AG04449 (cell line): ENCODE results near the gene PRKCI.

Experiments
- CTCF ChIA-PET: fragments of 350-600 bp; formaldehyde crosslinking; extraction: SDS; loops from one replicate; lab custom pipeline; 2021; ENCODE audit warnings: antibody characterized with exemption; lab: Yijun Ruan, JAX
- POLR2A ChIA-PET: fragments of 400-600, 350-600 bp; formaldehyde crosslinking; extraction: SDS; loops from one replicate; lab custom pipeline; 2020; ENCODE audit warnings: antibody characterized with exemption, inconsistent platforms; lab: Yijun Ruan, JAX
- DNase-seq: peaks from one replicate; pipeline ENCODE4 v3.0.0-alpha.2; 2010; ENCODE audit warnings: low read depth, low spot score
- H3K4me3 ChIP-seq: 2 replicates; pipeline ENCODE4 v1.5.1; 2011; ENCODE audit warnings: low read depth, mild to moderate bottlenecking, control low read depth, low read length
- TF ChIP-seq, protein P1 (sequence below): IDR thresholded peaks from one replicate; pipeline ENCODE4 v1.5.1; 2011; ENCODE audit warnings: mild to moderate bottlenecking, moderate library complexity, low read length, control low read depth, inconsistent platforms; ENCODE audit not compliant: insufficient read depth; ENCODE audit errors: missing control alignments

Gene PRKCI

DNA sequence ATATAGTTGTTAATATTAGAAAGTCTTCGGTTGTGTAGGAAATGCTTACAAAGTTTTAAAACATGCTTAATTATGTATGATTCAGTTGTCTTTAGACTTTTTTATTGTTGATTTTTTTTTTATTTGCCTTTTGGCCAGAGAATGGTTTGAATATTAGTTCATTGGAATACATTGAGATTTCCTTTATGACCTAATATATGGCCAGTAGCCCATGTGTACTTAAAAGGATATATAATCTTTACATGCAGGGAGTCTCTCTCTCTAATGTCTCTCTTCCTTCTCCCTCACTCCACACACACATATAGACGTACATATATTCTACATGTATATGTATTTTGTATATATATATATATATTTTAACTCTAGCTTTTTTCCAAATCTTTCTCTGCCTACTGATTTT is 68.0 kb downstream of the PRKCI start:
- CTCF ChIA-PET = interaction anchor here (1.1 kb wide), 1 partner anchor 26 kb away, joined by 3 read pairs; no protein-coding TSS in a partner anchor

DNA sequence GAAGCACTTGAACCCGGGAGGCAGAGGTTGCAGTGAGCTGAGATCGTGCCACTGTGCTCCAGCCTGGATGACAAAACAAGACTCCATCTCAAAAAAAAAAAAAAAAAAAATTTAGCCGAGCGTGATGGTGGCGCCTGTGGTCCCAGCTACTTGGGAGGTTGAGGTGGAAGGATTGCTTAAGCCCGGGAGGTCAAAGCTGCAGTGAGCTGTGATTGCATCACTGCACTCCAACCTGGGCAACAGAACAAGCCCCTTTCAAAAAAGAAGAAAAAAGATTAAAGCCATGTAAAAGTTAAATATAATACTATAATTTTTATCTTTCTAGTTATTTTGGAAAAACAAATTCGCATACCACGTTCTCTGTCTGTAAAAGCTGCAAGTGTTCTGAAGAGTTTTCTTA is 73.4 kb downstream of the PRKCI start:
- TF ChIP-seq, protein P1, sequence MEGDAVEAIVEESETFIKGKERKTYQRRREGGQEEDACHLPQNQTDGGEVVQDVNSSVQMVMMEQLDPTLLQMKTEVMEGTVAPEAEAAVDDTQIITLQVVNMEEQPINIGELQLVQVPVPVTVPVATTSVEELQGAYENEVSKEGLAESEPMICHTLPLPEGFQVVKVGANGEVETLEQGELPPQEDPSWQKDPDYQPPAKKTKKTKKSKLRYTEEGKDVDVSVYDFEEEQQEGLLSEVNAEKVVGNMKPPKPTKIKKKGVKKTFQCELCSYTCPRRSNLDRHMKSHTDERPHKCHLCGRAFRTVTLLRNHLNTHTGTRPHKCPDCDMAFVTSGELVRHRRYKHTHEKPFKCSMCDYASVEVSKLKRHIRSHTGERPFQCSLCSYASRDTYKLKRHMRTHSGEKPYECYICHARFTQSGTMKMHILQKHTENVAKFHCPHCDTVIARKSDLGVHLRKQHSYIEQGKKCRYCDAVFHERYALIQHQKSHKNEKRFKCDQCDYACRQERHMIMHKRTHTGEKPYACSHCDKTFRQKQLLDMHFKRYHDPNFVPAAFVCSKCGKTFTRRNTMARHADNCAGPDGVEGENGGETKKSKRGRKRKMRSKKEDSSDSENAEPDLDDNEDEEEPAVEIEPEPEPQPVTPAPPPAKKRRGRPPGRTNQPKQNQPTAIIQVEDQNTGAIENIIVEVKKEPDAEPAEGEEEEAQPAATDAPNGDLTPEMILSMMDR = no peak
- POLR2A ChIA-PET = no interaction called here
- H3K4me3 ChIP-seq = no peak overlapping the region
- CTCF ChIA-PET = interaction anchor here (0.6 to 1.1 kb wide), 2 partner anchors 14 to 512 kb away, joined by 3 read pairs; no protein-coding TSS in a partner anchor
- DNase-seq = no peak

More for the DNA sequence above, 68.0 kb downstream of the PRKCI start:
- no peak for DNase-seq
- no peak overlapping the region for H3K4me3 ChIP-seq
- POLR2A ChIA-PET = no interaction called here
- TF ChIP-seq, protein P1 = no peak

DNA sequence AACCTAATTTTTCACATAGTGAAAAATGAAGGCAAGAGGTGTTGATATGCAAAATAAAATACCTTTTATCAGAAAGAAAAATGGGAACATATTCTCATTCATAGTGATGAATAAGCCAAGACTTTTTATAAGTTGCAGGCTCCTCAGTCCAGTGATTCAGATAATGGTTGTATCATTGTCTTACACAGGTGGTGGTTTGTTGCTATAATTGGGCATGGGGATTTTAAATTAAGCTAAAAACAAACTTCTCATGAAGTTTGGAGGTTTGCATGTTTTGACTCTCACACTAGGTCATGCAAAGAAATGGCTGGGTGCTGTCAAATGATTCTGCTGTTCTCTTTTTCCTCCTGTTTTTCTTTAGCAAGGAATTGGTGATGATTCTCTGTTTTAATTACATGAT is 74.5 kb downstream of the PRKCI start:
- TF ChIP-seq, protein P1 = no peak
- ChIA-PET CTCF (interaction anchor here (1.0 to 1.2 kb wide), 2 partner anchors 12 to 13 kb away, joined by 3 to 5 read pairs; no protein-coding TSS in a partner anchor), POLR2A (no interaction called here)
- DNase-seq = no peak
- H3K4me3 ChIP-seq = no peak overlapping the region

DNA sequence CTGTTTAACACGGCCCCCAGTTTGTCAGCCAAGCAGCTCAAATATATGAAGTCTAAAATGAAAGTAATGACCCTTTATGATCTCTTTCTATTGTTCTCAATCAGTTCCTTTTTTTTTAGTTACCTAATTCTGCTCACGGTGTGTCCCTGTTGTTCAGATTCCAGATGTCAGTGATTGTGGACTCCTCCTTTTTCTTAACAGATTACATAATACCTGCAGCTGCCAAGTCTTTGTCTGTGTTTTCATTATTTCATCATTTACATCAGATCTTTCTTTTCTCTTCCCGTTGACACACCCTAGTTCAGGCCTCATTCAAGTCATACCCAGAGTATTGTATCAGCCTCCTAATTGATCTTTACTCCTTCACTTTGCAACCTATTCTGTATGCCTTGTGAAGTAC is 79.2 kb downstream of the PRKCI start:
- ChIA-PET POLR2A (no interaction called here), CTCF (no interaction called here)
- TF ChIP-seq, protein P1 = no peak
- no peak overlapping the region for H3K4me3 ChIP-seq
- no peak for DNase-seq

DNA sequence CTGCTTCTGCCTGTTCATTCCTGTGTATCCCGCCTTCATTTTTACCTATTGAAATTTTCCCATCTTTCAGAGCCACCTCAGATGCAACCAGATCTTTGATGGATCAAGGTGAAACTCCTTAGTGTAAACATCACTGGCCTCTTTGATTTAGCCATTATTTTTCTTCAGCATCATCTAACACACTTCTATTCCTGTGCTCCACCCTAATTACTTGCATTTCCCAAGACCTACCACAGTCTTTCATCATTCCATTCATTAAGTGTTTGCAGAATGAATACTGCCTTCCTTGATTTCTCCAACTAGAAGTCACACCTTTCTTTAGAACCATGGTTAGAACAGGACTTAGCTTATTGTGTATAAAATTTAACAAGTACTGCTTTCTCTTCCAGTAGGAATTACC is 79.8 kb downstream of the PRKCI start:
- no peak for DNase-seq
- no peak overlapping the region for H3K4me3 ChIP-seq
- TF ChIP-seq, protein P1 = no peak
- POLR2A ChIA-PET = no interaction called here
- CTCF ChIA-PET = no interaction called here

DNA sequence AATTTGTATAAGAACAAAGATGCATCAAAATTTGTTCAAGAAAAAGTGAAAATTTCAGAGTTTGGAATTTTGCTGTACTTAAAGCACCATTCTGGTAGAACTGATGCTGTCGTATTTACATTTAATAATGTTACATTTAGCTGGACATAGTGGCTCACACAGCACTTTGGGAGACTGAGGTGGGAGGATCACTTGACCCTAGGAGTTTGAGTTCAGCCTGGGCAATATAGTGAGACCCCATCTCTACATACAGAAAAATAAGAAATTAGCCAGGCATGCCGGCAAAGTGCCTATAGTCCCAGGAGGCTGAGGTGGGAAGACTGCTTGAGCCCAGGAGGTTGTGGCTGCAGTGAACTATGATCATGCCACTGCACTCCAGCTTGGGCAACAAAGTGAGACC is 83.8 kb downstream of the PRKCI start:
- TF ChIP-seq, protein P1 = no peak
- no peak overlapping the region for H3K4me3 ChIP-seq
- ChIA-PET CTCF (interaction anchor here (0.6 to 4.4 kb wide), 3 partner anchors 32 to 543 kb away, joined by 3 to 36 read pairs (median 4); no protein-coding TSS in a partner anchor), POLR2A (interaction anchor here (0.7 kb wide), 1 partner anchor 58 kb away, joined by 3 read pairs; no protein-coding TSS in a partner anchor)
- no peak for DNase-seq
